Measurements from ENCODE around the gene RANBP10. TPM values are rescaled to one million over a fixed set of nuclear protein-coding genes. Genes with fewer than 3 reads are reported as not detected.

Gene RANBP10
- total and polyA plus RNA-seq, 2 of the 8 experiments (the other 6 are each of a cell fraction or from before 2014, with no cell fraction given): 14.2 to 16.8 TPM

DNA sequence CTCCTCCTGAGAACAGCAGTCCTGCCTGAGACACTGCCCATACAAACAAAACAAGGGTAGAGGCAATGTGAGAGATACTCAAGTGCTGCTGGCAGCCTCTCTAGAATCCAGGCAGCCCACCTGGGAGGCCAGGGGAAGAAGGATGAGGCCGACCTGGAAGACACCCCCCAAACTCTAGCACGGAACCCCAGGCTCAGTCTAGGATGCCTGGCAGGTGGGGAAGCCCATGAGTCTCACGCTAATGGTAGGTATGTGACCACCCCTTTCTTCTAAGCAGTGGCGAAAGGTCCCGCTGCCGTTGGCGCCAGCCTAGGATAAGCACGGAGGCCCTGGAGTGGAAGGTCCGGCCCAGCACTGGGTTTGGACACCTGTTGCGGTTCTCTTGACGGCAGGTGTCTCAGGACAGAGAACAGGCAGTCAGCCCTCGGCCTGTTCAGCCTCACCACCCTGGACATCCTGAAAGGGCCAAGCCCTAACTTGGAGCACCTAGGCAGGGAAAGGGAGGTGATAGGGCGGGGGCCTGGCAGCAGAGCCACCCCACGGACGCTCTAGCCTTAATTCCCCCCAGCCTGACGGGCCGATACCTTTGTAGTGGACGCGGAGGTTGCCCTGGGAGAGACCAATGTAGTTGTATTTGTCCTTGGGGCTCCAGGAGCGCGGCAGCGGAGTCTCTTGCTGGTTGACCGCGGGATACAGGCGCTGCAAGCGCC lies 487 bp downstream of the RANBP10 start:
- peaks cover 4 to 9% (median 5%) of the 10 kb centered on the region in 4 experiments; a peak in 6 of 7 replicates for H3K4me1 ChIP-seq (replicated peaks in 1 of 4; ENCODE audit: control insufficient read depth in 3 of 4, insufficient read depth in 4 of 4, low read length in 3 of 4)
- H2AK5ac ChIP-seq (ENCODE audit: low read depth, low read length): no peak overlapping the region
- H2BK20ac ChIP-seq (ENCODE audit: low read length): no peak overlapping the region
- H3K27me3 ChIP-seq (replicated peaks in 1 of 4; ENCODE audit: control insufficient read depth in 3 of 4, extremely low read depth in 1 of 4, insufficient read depth in 3 of 4, low read length in 3 of 4): no peaks in the 10 kb centered on the region
- no peaks in the 10 kb centered on the region for H3K9me3 ChIP-seq (ENCODE audit: insufficient read depth in 2 of 2, low read depth in 1 of 2, low read length in 1 of 2)
- TF ChIP-seq KDM4A (IDR thresholded peaks at IDR 0.05; ENCODE audit: low read depth, low read length, severe bottlenecking) (peak; percentile 28), RNF2 (IDR thresholded peaks at IDR 0.05; ENCODE audit: borderline replicate concordance, low read depth, low read length, missing control alignments, poor library complexity, severe bottlenecking) (no peak), PHF8 (conservative IDR thresholded peaks at IDR 0.05; ENCODE audit: low read depth, low read length) (peak; percentile 73)
- H3K27ac ChIP-seq (ENCODE audit: low read depth, low read length): peak overlapping the region; percentile 52
- FAIRE-seq: no peak
- POLR2A ChIA-PET (ENCODE audit: partially characterized antibody): interaction anchor here (0.7 to 2.0 kb wide), 13 partner anchors 9 to 428 kb away, joined by 3 to 8 read pairs (median 4); partner anchors contain the start of genes DDX28, DUS2, GFOD2 and NFATC3
- WGBS, 2 experiments (ENCODE audit: extremely low coverage in 1 of 2, insufficient coverage in 1 of 2, insufficient read length in 1 of 2, insufficient replicate concordance in 2 of 2, low coverage in 1 of 2, low lambda C conversion rate in 2 of 2, missing lambda C conversion rate in 1 of 2): 6% methylated on average over 19 of the region's 26 CpGs; no CpG with 5 or more reads in 1 of the 2 experiments
- no peak overlapping the region for H2BK120ac ChIP-seq (replicated peaks; ENCODE audit: low read depth, low read length)
- H3K18ac ChIP-seq (ENCODE audit: extremely low read depth, low read length): no peak overlapping the region; the same call in 1 of the 2 replicates
- CTCF ChIA-PET (ENCODE audit: partially characterized antibody): interaction anchor here (0.6 to 3.0 kb wide), 6 partner anchors 10 to 123 kb away, joined by 3 to 29 read pairs (median 4); no protein-coding TSS in a partner anchor
- no peak overlapping the region for H3K14ac ChIP-seq (ENCODE audit: insufficient read length)
- H4K20me1 ChIP-seq (replicated peaks in 1 of 2; ENCODE audit: control insufficient read depth in 1 of 2, insufficient read depth in 2 of 2, low read length in 2 of 2): peaks cover 0 to 8% of the 10 kb centered on the region in 2 experiments
- H3K36me3 ChIP-seq (ENCODE audit: control insufficient read depth in 2 of 4, insufficient read depth in 4 of 4, low read length in 3 of 4): peaks cover 0 to 11% (median 0%) of the 10 kb centered on the region in 4 experiments; a peak in 3 of 8 replicates
- no peak for DNase-seq (ENCODE audit: low read depth in 1 of 2, low spot score in 2 of 2)
- H4K91ac ChIP-seq (replicated peaks; ENCODE audit: insufficient read length, low read length): no peak overlapping the region
- H3K4me2 ChIP-seq (ENCODE audit: insufficient read depth in 1 of 2, low read depth in 2 of 2, low read length in 2 of 2): peak overlapping the region; percentile 77 to 93
- H3K56ac ChIP-seq (replicated peaks; ENCODE audit: insufficient read length, low read depth, low read length): no peak overlapping the region
- peak overlapping the region; percentile 95 for H4K8ac ChIP-seq (ENCODE audit: extremely low read depth, insufficient read depth, low read length)
- H3K23ac ChIP-seq (ENCODE audit: insufficient read length): no peak overlapping the region
- no peak overlapping the region for H2BK12ac ChIP-seq (ENCODE audit: low read depth, low read length)
- H2BK5ac ChIP-seq (ENCODE audit: low read depth, low read length): peak overlapping the region; percentile 60; the same call in 1 of the 2 replicates
- H3K79me1 ChIP-seq (ENCODE audit: low read depth, low read length): peaks cover 15% of the 10 kb centered on the region
- peak overlapping the region; percentile 44; the same call in 1 of the 2 replicates for H2AFZ ChIP-seq (ENCODE audit: low read length)
- H3K4ac ChIP-seq (replicated peaks; ENCODE audit: insufficient read length, low read depth, low read length): no peak overlapping the region
- no peak overlapping the region for H4K5ac ChIP-seq (ENCODE audit: insufficient read length, low read depth, low read length)
- peaks cover 11% of the 10 kb centered on the region for H3K23me2 ChIP-seq (ENCODE audit: low read depth, low read length)
- H3K79me2 ChIP-seq (ENCODE audit: control insufficient read depth in 1 of 2, insufficient read depth in 2 of 2, low read length in 2 of 2): peaks cover 5 to 28% of the 10 kb centered on the region in 2 experiments; a peak in 3 of 4 replicates
- H3K4me3 ChIP-seq (ENCODE audit: extremely low read depth in 1 of 4, insufficient read depth in 2 of 4, low read depth in 3 of 4, low read length in 4 of 4): peak overlapping the region; percentile 95 to 98 (median 96)
- H3K9ac ChIP-seq (replicated peaks in 1 of 4; ENCODE audit: extremely low read depth in 1 of 4, low read depth in 3 of 4, low read length in 3 of 4): peak overlapping the region; percentile 79 to 88 (median 83)
- H2BK15ac ChIP-seq (ENCODE audit: low read length): no peak overlapping the region
